Nephron (organoid): ENCODE data around the gene BTG2.
A peak's percentile ranks its signal among the peaks of the same experiment; 100 is the strongest.

Experiments used
- H3K27ac Mint-ChIP-seq, 3 experiments: 2 replicates each; pipeline ENCODE4 v1.8.0; 2020; ENCODE audit warnings: mixed read lengths in 3 of 3, mild to moderate bottlenecking in 2 of 3, moderate library complexity in 1 of 3
- H3K27me3 Mint-ChIP-seq: 2 replicates; pipeline ENCODE4 v1.8.0; 2021; ENCODE audit warnings: low read depth, mild to moderate bottlenecking, moderate library complexity, mixed read lengths
- H3K36me3 Mint-ChIP-seq: 2 replicates; pipeline ENCODE4 v1.8.0; 2020; ENCODE audit warnings: low read depth, mixed read lengths
- H3K4me1 Mint-ChIP-seq: 2 replicates; pipeline ENCODE4 v1.8.0; 2020; ENCODE audit warnings: mixed read lengths
- H3K4me3 Mint-ChIP-seq, 3 experiments: 2 replicates each; pipeline ENCODE4 v1.8.0; 2020; ENCODE audit warnings: mild to moderate bottlenecking in 3 of 3, mixed read lengths in 3 of 3, moderate library complexity in 2 of 3
- H3K9me3 Mint-ChIP-seq: 2 replicates; pipeline ENCODE4 v1.8.0; 2020; ENCODE audit warnings: mixed read lengths
- CTCF ChIP-seq, 3 experiments: fragments of 200-600 bp; sonication (generic); IDR thresholded peaks; one replicate each; pipeline ENCODE4 v1.5.0; 2021; ENCODE audit warnings: antibody characterized with exemption in 3 of 3; ENCODE audit not compliant: unreplicated experiment in 3 of 3

BTG2 gene

GRCh38 chr1:203302456-203302855, 2.9 kb upstream of the BTG2 start:
- Mint-ChIP-seq H3K4me3 (no peak overlapping the region), H3K9me3 (no peaks in the 10 kb centered on the region), H3K27ac (no peak overlapping the region), H3K27me3 (peaks cover 4% of the 10 kb centered on the region), H3K36me3 (peaks cover 3% of the 10 kb centered on the region), H3K4me1 (peaks cover 48% of the 10 kb centered on the region)
- no peak for TF ChIP-seq CTCF (IDR thresholded peaks at IDR 0.05; ENCODE audit: unreplicated experiment in 3 of 3)

- Mint-ChIP-seq H3K27ac (peak overlapping the region in 2 of 3 experiments; percentile 16 to 49), H3K9me3 (no peaks in the 10 kb centered on the region)
These were observed 2.4 kb upstream of the BTG2 start for GRCh38 chr1:203302894-203303293.

GRCh38 chr1:203304391-203304918, 864 bp upstream of the BTG2 start:
- Mint-ChIP-seq H3K4me1 (peaks cover 55% of the 10 kb centered on the region), H3K9me3 (no peaks in the 10 kb centered on the region), H3K36me3 (peaks cover 17% of the 10 kb centered on the region), H3K27ac (peak overlapping the region; percentile 16 to 89 (median 49)), H3K4me3 (peak overlapping the region; percentile 80 to 84 (median 83)), H3K27me3 (peaks cover 4% of the 10 kb centered on the region)
- TF ChIP-seq CTCF (IDR thresholded peaks at IDR 0.05; ENCODE audit: unreplicated experiment in 3 of 3) = no peak

More at GRCh38 chr1:203302894-203303293, 2.4 kb upstream of the BTG2 start:
- Mint-ChIP-seq H3K27me3 (peaks cover 4% of the 10 kb centered on the region), H3K36me3 (peaks cover 6% of the 10 kb centered on the region), H3K4me1 (peaks cover 50% of the 10 kb centered on the region), H3K4me3 (peak overlapping the region in 2 of 3 experiments; percentile 83 to 84)
- TF ChIP-seq CTCF (IDR thresholded peaks at IDR 0.05; ENCODE audit: unreplicated experiment in 3 of 3) = no peak

- H3K9me3 Mint-ChIP-seq = no peaks in the 10 kb centered on the region
- peaks cover 56% of the 10 kb centered on the region for H3K4me1 Mint-ChIP-seq
- peak overlapping the region; percentile 82 to 87 (median 82) for H3K27ac Mint-ChIP-seq
- TF ChIP-seq CTCF (IDR thresholded peaks at IDR 0.05; ENCODE audit: unreplicated experiment in 3 of 3) = no peak
- peaks cover 23% of the 10 kb centered on the region for H3K36me3 Mint-ChIP-seq
- peaks cover 4% of the 10 kb centered on the region for H3K27me3 Mint-ChIP-seq
- H3K4me3 Mint-ChIP-seq = peak overlapping the region; percentile 80 to 92 (median 90)
These were observed 430 bp downstream of the BTG2 start for GRCh38 chr1:203305809-203306088.

- peaks cover 55% of the 10 kb centered on the region for H3K4me1 Mint-ChIP-seq
- peak overlapping the region; percentile 80 to 92 (median 90) for H3K4me3 Mint-ChIP-seq
- peaks cover under 1% of the 10 kb centered on the region for H3K27me3 Mint-ChIP-seq
- H3K36me3 Mint-ChIP-seq = peaks cover 28% of the 10 kb centered on the region
- H3K9me3 Mint-ChIP-seq = no peaks in the 10 kb centered on the region
- TF ChIP-seq CTCF (IDR thresholded peaks at IDR 0.05; ENCODE audit: unreplicated experiment in 3 of 3) = no peak
- H3K27ac Mint-ChIP-seq = peak overlapping the region; percentile 82 to 87 (median 82)
These were observed 1.0 kb downstream of the BTG2 start for GRCh38 chr1:203306089-203306964.
